OCI-LY1 (cell line): ENCODE results near the gene PBX3.

Experiments used
- H2AFZ ChIP-seq: fragments of 200-600 bp; sonication (generic), shearing (Covaris generic); 2 replicates; pipeline ENCODE4 v1.6.0; 2014; ENCODE audit warnings: antibody characterized with exemption, mild to moderate bottlenecking, low read length
- H3F3A ChIP-seq: fragments of 200-600 bp; sonication (generic), shearing (Covaris generic); 2 replicates; pipeline ENCODE4 v1.6.0; 2014; ENCODE audit warnings: mild to moderate bottlenecking, antibody characterized with exemption, low read length, moderate library complexity; ENCODE audit not compliant: insufficient read depth
- H3K27ac ChIP-seq: fragments of 200-600 bp; sonication (generic); 2 replicates; pipeline ENCODE4 v1.5.1; 2014; ENCODE audit warnings: low read length, mixed run types, mild to moderate bottlenecking, low read depth; ENCODE audit not compliant: poor library complexity, severe bottlenecking
- H3K27me3 ChIP-seq: fragments of 200-600 bp; sonication (generic); 2 replicates; pipeline ENCODE4 v1.6.0; 2014; ENCODE audit warnings: antibody characterized with exemption, mild to moderate bottlenecking, low read length, moderate library complexity; ENCODE audit not compliant: insufficient read depth
- H3K36me3 ChIP-seq: fragments of 200-600 bp; sonication (generic); 2 replicates; pipeline ENCODE4 v1.6.1; 2014; ENCODE audit warnings: mild to moderate bottlenecking, antibody characterized with exemption, low read length, moderate library complexity, mixed read lengths; ENCODE audit not compliant: insufficient read depth
- H3K4me1 ChIP-seq: fragments of 200-600 bp; sonication (generic); 2 replicates; pipeline ENCODE4 v1.5.1; 2014; ENCODE audit warnings: mild to moderate bottlenecking, low read length, moderate library complexity; ENCODE audit not compliant: insufficient read depth, severe bottlenecking
- H3K4me2 ChIP-seq: fragments of 200-600 bp; sonication (generic), shearing (Covaris generic); 2 replicates; pipeline ENCODE4 v1.6.1; 2014; ENCODE audit warnings: low read length
- H3K4me3 ChIP-seq: fragments of 200-600 bp; sonication (generic); 2 replicates; pipeline ENCODE4 v1.5.1; 2014; ENCODE audit warnings: low read length, low read depth, mild to moderate bottlenecking, mixed read lengths; ENCODE audit not compliant: poor library complexity, severe bottlenecking
- H3K79me2 ChIP-seq: fragments of 200-600 bp; shearing (Covaris generic); 2 replicates; pipeline ENCODE4 v1.6.1; 2016; ENCODE audit warnings: mixed run types, low read length, mixed read lengths; ENCODE audit not compliant: insufficient read depth
- H3K9ac ChIP-seq: fragments of 200-600 bp; sonication (generic), shearing (Covaris generic); 2 replicates; pipeline ENCODE4 v1.6.1; 2014; ENCODE audit warnings: mild to moderate bottlenecking, low read length, mixed read lengths
- H3K9me2 ChIP-seq: fragments of 200-600 bp; sonication (generic), shearing (Covaris generic); 2 replicates; pipeline ENCODE4 v1.6.1; 2014; ENCODE audit warnings: low read depth, mild to moderate bottlenecking, low read length, mixed read lengths
- H3K9me3 ChIP-seq: fragments of 200-600 bp; shearing (Covaris generic); 2 replicates; pipeline ENCODE4 v1.6.1; 2014; ENCODE audit warnings: low read length, mixed read lengths
- H4K20me1 ChIP-seq: fragments of 200-600 bp; sonication (generic), shearing (Covaris generic); 2 replicates; pipeline ENCODE4 v1.6.0; 2016; ENCODE audit warnings: mild to moderate bottlenecking, low read length; ENCODE audit not compliant: insufficient read depth
- CTCF ChIP-seq: fragments of 200-600 bp; sonication (generic), shearing (Covaris generic); IDR thresholded peaks from 2 replicates; pipeline ENCODE4 v1.5.1; 2017; ENCODE audit warnings: mild to moderate bottlenecking, antibody characterized with exemption, low read length, moderate library complexity, mixed read lengths
- EZH2 ChIP-seq: fragments of 200-600 bp; sonication (generic), shearing (Covaris generic); IDR thresholded peaks from 2 replicates; pipeline ENCODE4 v1.8.0; 2017; ENCODE audit warnings: borderline replicate concordance, mixed run types, mild to moderate bottlenecking, antibody characterized with exemption, low read length, moderate library complexity, mixed read lengths

The PBX3 gene

DNA sequence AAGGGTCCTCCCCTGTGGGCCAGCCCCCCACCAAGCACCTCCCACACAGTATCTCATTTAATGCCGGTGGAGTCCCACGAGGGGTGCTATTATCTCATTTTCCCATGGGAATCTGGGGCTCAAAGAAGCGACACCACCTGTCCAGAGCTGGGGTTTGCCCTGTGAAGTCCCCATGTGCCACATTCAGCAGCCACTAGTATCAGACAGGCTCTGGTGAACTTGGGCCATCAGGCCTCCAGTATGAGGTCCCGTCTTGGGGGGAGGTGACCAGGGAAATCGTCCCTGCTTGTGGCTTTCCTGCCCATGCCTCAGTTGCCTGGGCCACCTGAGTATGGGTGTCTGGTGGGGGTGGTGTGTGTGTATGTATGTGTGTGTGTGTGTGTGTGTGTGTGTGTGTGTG lies 222.7 kb downstream of the PBX3 start:
- H2AFZ ChIP-seq: no peak overlapping the region
- no peaks in the 10 kb centered on the region for H3K4me1 ChIP-seq
- H3K9me2 ChIP-seq: no peaks in the 10 kb centered on the region
- H3K36me3 ChIP-seq: peaks cover 4% of the 10 kb centered on the region
- no peaks in the 10 kb centered on the region for H3F3A ChIP-seq
- no peaks in the 10 kb centered on the region for H3K9me3 ChIP-seq
- no peak overlapping the region for H3K4me3 ChIP-seq
- H3K79me2 ChIP-seq: no peaks in the 10 kb centered on the region
- H3K9ac ChIP-seq: no peak overlapping the region
- no peaks in the 10 kb centered on the region for H4K20me1 ChIP-seq
- H3K4me2 ChIP-seq: no peak overlapping the region
- no peaks in the 10 kb centered on the region for H3K27me3 ChIP-seq
- TF ChIP-seq EZH2: no peak
- no peak for TF ChIP-seq CTCF
- no peak overlapping the region for H3K27ac ChIP-seq

GRCh38 chr9:125970340-125970739 lies 223.2 kb downstream of the PBX3 start:
- H3K9ac ChIP-seq: no peak overlapping the region
- no peak overlapping the region for H2AFZ ChIP-seq
- no peak overlapping the region for H3K4me3 ChIP-seq
- peaks cover 4% of the 10 kb centered on the region for H3K36me3 ChIP-seq
- no peaks in the 10 kb centered on the region for H3K79me2 ChIP-seq
- TF ChIP-seq EZH2 (no peak), CTCF (no peak)
- no peaks in the 10 kb centered on the region for H3F3A ChIP-seq
- H3K27me3 ChIP-seq: no peaks in the 10 kb centered on the region
- no peaks in the 10 kb centered on the region for H3K4me1 ChIP-seq
- H3K9me3 ChIP-seq: no peaks in the 10 kb centered on the region
- H3K4me2 ChIP-seq: no peak overlapping the region
- no peak overlapping the region for H3K27ac ChIP-seq
- H3K9me2 ChIP-seq: no peaks in the 10 kb centered on the region
- H4K20me1 ChIP-seq: no peaks in the 10 kb centered on the region

DNA sequence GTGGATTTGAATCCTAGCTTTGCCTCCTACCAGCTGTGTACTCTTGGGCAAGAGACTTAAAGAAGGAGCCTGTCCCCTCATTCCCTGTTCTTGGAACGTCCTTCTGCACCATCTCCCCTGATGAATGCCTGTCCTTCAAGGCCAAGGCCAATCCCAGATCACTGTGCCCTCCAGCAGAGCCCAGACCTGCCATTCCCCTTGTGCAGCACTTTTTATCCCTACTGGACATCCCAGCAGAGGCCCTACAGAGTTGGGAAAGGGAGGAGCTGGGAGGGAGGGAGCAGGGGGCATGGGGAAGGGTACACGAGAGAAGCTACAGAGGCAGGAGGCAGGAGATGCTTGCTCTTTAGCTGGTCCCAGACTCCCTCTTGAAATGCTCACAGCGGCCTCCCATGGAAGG lies 223.9 kb downstream of the PBX3 start:
- H3K36me3 ChIP-seq: peaks cover 4% of the 10 kb centered on the region
- H3K4me2 ChIP-seq: no peak overlapping the region
- no peaks in the 10 kb centered on the region for H4K20me1 ChIP-seq
- TF ChIP-seq CTCF (no peak), EZH2 (no peak)
- no peaks in the 10 kb centered on the region for H3K9me2 ChIP-seq
- H3F3A ChIP-seq: no peaks in the 10 kb centered on the region
- no peak overlapping the region for H3K4me3 ChIP-seq
- no peak overlapping the region for H3K9ac ChIP-seq
- H3K27me3 ChIP-seq: no peaks in the 10 kb centered on the region
- H3K9me3 ChIP-seq: no peaks in the 10 kb centered on the region
- no peak overlapping the region for H3K27ac ChIP-seq
- no peaks in the 10 kb centered on the region for H3K79me2 ChIP-seq
- H2AFZ ChIP-seq: no peak overlapping the region
- H3K4me1 ChIP-seq: no peaks in the 10 kb centered on the region
